Stimulated activated naive B cell treated with anti-CD40 and anti-IgM and Interleukin-4, amounts not matched to agents 10 μg/mL and 1 μg/mL and 100 μg/mL, for 72 hours (primary cell): ENCODE results near the gene OBSL1.

ENCODE experiments used
- ATAC-seq, 2 donors: fragments of 150-1000 bp; cut with Tn5 transposase; replicated peaks; 2 replicates each; pipeline ENCODE4 v1.10.0; 2021; ENCODE audit warnings: moderate library complexity in 1 of 2
- DNase-seq: peaks from one replicate; pipeline ENCODE4 v3.0.0; 2021
- H3K27ac Mint-ChIP-seq: one replicate; pipeline ENCODE4 v1.8.0; 2022; ENCODE audit warnings: mild to moderate bottlenecking, mixed read lengths
- H3K27me3 Mint-ChIP-seq, 2 donors: one replicate each; pipeline ENCODE4 v1.8.0; 2022; ENCODE audit warnings: mixed read lengths in 2 of 2
- H3K36me3 Mint-ChIP-seq, 2 donors: one replicate each; pipeline ENCODE4 v1.8.0; 2022; ENCODE audit warnings: mixed read lengths in 2 of 2, mild to moderate bottlenecking in 1 of 2
- H3K4me1 Mint-ChIP-seq, 2 donors: one replicate each; pipeline ENCODE4 v1.8.0; 2022; ENCODE audit warnings: mixed read lengths in 2 of 2, mild to moderate bottlenecking in 1 of 2
- H3K4me3 Mint-ChIP-seq, 2 donors: one replicate each; pipeline ENCODE4 v1.8.0; 2022; ENCODE audit warnings: mild to moderate bottlenecking in 2 of 2, mixed read lengths in 2 of 2, moderate library complexity in 1 of 2
- H3K9me3 Mint-ChIP-seq, 2 donors: one replicate each; pipeline ENCODE4 v1.8.0; 2022; ENCODE audit warnings: mixed read lengths in 2 of 2, mild to moderate bottlenecking in 1 of 2

The OBSL1 gene

GRCh38 chr2:219516888-219517287, 54.5 kb downstream of the OBSL1 start:
- Mint-ChIP-seq H3K36me3 (peaks cover 0 to 2% of the 10 kb centered on the region in 2 donors), H3K4me3 (no peak overlapping the region), H3K27ac (no peak overlapping the region), H3K4me1 (peaks cover 21 to 28% of the 10 kb centered on the region in 2 donors), H3K9me3 (no peaks in the 10 kb centered on the region), H3K27me3 (peaks cover 88 to 95% of the 10 kb centered on the region in 2 donors)
- ATAC-seq: no peak
- DNase-seq: no peak

DNA sequence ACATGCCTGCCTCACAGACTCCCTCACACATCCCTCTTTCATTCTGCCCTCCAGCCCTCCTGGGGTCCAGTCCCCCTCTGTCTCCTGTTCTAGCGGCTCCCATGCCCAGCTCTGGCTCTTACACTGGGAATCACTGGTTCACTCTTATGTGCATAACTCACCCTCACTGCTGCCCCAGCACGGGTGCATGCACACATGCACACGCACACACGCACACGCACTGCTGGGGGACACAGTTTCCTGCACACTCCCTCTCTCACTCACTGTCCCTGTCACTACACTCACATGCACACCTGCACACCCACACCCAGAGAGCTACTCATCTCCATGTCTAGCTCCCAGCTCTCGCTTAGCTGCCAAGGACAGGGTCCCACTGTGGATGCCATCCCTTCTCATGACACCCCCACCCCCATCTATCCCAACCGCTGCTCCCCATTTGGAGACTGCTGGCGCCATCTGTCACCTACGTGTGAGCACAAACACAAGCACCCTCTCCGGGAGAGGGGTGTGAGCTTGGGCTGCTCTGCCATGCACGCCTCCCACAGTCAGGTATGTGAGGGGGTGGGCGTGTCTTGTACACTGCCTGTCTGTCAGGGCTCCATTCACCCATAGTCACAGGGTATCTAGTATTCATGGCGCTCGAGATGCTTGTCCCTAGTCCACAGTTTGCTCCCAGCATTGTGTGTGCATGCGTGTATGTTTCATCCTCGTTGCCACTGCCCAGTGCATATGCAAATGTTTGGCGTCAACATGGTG, 55.3 kb downstream of the OBSL1 start:
- ATAC-seq (no peak), DNase-seq (no peak)
- Mint-ChIP-seq H3K4me1 (peaks cover 17 to 22% of the 10 kb centered on the region in 2 donors), H3K27me3 (peaks cover 88 to 95% of the 10 kb centered on the region in 2 donors), H3K27ac (no peak overlapping the region), H3K36me3 (peaks cover 2 to 3% of the 10 kb centered on the region in 2 donors), H3K9me3 (no peaks in the 10 kb centered on the region), H3K4me3 (no peak overlapping the region)

DNA sequence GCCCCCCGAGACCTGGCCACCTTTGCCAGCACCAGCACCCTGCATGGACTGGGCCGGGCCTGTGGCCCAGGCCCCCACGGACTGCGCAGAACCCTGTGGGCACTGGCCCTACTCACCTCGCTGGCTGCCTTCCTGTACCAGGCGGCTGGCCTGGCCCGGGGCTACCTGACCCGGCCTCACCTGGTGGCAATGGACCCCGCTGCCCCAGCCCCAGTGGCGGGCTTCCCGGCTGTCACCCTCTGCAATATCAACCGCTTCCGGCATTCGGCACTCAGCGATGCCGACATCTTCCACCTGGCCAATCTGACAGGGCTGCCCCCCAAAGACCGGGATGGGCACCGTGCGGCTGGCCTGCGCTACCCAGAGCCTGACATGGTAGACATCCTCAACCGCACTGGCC, 56.5 kb downstream of the OBSL1 start:
- no peak for ATAC-seq
- Mint-ChIP-seq H3K4me3 (no peak overlapping the region), H3K36me3 (peaks cover 2 to 3% of the 10 kb centered on the region in 2 donors), H3K27ac (no peak overlapping the region), H3K27me3 (peaks cover 90 to 95% of the 10 kb centered on the region in 2 donors), H3K9me3 (no peaks in the 10 kb centered on the region), H3K4me1 (peaks cover 28 to 34% of the 10 kb centered on the region in 2 donors)
- no peak for DNase-seq

DNA sequence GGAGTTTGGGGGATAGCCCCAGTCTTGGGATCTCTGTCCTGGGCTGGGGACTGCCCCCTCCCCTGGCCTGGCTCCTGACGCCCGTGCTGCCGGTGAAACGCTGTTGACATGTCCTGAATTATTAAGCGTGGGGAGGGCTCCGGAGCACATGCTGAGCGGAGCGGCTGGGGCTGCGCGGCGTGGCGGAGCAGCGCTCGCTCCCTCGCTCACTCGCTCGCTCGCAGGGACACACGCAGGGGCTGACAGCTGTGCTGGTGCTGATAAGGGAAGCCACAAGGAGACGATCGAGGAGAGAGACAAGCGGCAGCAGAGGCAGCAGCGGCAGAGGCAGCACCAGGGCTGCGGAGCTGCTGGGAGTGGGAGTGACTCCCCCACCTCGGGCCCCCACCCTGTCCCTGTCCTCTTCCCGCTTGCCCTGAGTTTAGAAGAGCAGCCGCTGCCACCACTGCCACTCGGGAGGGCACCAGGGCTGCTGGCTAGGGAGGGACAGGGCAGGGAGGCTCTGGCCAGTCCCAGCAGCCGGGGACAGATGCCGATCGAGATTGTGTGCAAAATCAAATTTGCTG, 57.1 kb downstream of the OBSL1 start, which contains the start of gene ASIC4:
ASIC4 (plus strand) TSS at position 287 of the 566 bp plus-strand sequence; CDS start at position 530, 243 bp downstream.
- no peak within 1 kb of the TSS for H3K27ac Mint-ChIP-seq
- no peaks in the 10 kb centered on the region for H3K9me3 Mint-ChIP-seq
- ATAC-seq (no peak), DNase-seq (no peak)
- H3K4me1 Mint-ChIP-seq: peaks cover 33 to 40% of the 10 kb centered on the region in 2 donors
- peaks cover 90 to 96% of the 10 kb centered on the region in 2 donors for H3K27me3 Mint-ChIP-seq
- H3K4me3 Mint-ChIP-seq: no peak within 1 kb of the TSS
- H3K36me3 Mint-ChIP-seq: peaks cover 2 to 7% of the 10 kb centered on the region in 2 donors

- no peaks in the 10 kb centered on the region for H3K9me3 Mint-ChIP-seq
- H3K36me3 Mint-ChIP-seq: peaks cover 2 to 7% of the 10 kb centered on the region in 2 donors
- peaks cover 88 to 95% of the 10 kb centered on the region in 2 donors for H3K27me3 Mint-ChIP-seq
- no peak overlapping the region for H3K4me3 Mint-ChIP-seq
- ATAC-seq: no peak
- H3K27ac Mint-ChIP-seq: no peak overlapping the region
- no peak for DNase-seq
- peaks cover 33 to 42% of the 10 kb centered on the region in 2 donors for H3K4me1 Mint-ChIP-seq
Measured at GRCh38 chr2:219513787-219514186, 57.6 kb downstream of the OBSL1 start.

- no peaks in the 10 kb centered on the region for H3K9me3 Mint-ChIP-seq
- peaks cover 82 to 93% of the 10 kb centered on the region in 2 donors for H3K27me3 Mint-ChIP-seq
- no peak for ATAC-seq
- H3K36me3 Mint-ChIP-seq: peaks cover 2 to 13% of the 10 kb centered on the region in 2 donors
- H3K4me1 Mint-ChIP-seq: peaks cover 33 to 42% of the 10 kb centered on the region in 2 donors
- no peak for DNase-seq
- H3K4me3 Mint-ChIP-seq: no peak overlapping the region
- H3K27ac Mint-ChIP-seq: no peak overlapping the region
Measured at GRCh38 chr2:219512524-219513216, 58.7 kb downstream of the OBSL1 start.

- H3K27me3 Mint-ChIP-seq: peaks cover 72 to 88% of the 10 kb centered on the region in 2 donors
Measured at GRCh38 chr2:219511547-219512325, 59.6 kb downstream of the OBSL1 start.

GRCh38 chr2:219510512-219511135, 60.7 kb downstream of the OBSL1 start:
- no peak for ATAC-seq
- no peaks in the 10 kb centered on the region for H3K9me3 Mint-ChIP-seq
- H3K27me3 Mint-ChIP-seq: peaks cover 61 to 77% of the 10 kb centered on the region in 2 donors
- peaks cover 33 to 46% of the 10 kb centered on the region in 2 donors for H3K4me1 Mint-ChIP-seq
- H3K27ac Mint-ChIP-seq: no peak overlapping the region
- no peak for DNase-seq
- H3K36me3 Mint-ChIP-seq: peaks cover 19 to 33% of the 10 kb centered on the region in 2 donors
- H3K4me3 Mint-ChIP-seq: peak overlapping the region; percentile 60

More at GRCh38 chr2:219511547-219512325, 59.6 kb downstream of the OBSL1 start:
- Mint-ChIP-seq H3K27ac (no peak overlapping the region), H3K4me3 (no peak overlapping the region), H3K4me1 (peaks cover 33 to 46% of the 10 kb centered on the region in 2 donors), H3K36me3 (peaks cover 10 to 22% of the 10 kb centered on the region in 2 donors), H3K9me3 (no peaks in the 10 kb centered on the region)
- ATAC-seq (no peak), DNase-seq (no peak)

- Mint-ChIP-seq H3K4me3 (peak overlapping the region; percentile 60), H3K36me3 (peaks cover 25 to 40% of the 10 kb centered on the region in 2 donors), H3K4me1 (peaks cover 33 to 46% of the 10 kb centered on the region in 2 donors), H3K9me3 (no peaks in the 10 kb centered on the region), H3K27me3 (peaks cover 55 to 70% of the 10 kb centered on the region in 2 donors), H3K27ac (peak overlapping the region; percentile 27)
- ATAC-seq (peak; percentile 84 to 85), DNase-seq (no peak)
Measured at GRCh38 chr2:219509780-219510511, 61.4 kb downstream of the OBSL1 start.

GRCh38 chr2:219508971-219509779, 62.2 kb downstream of the OBSL1 start:
- Mint-ChIP-seq H3K36me3 (peaks cover 31 to 48% of the 10 kb centered on the region in 2 donors), H3K27ac (peak overlapping the region; percentile 27), H3K27me3 (peaks cover 56 to 63% of the 10 kb centered on the region in 2 donors), H3K4me3 (peak overlapping the region; percentile 60), H3K4me1 (peaks cover 29 to 44% of the 10 kb centered on the region in 2 donors), H3K9me3 (no peaks in the 10 kb centered on the region)
- DNase-seq (no peak), ATAC-seq (peak; percentile 38 to 39)

GRCh38 chr2:219508444-219508734, 63.0 kb downstream of the OBSL1 start:
- Mint-ChIP-seq H3K4me1 (peaks cover 22 to 37% of the 10 kb centered on the region in 2 donors), H3K9me3 (no peaks in the 10 kb centered on the region), H3K36me3 (peaks cover 37 to 54% of the 10 kb centered on the region in 2 donors), H3K27ac (no peak overlapping the region), H3K4me3 (no peak overlapping the region), H3K27me3 (peaks cover 49 to 55% of the 10 kb centered on the region in 2 donors)
- ATAC-seq (no peak), DNase-seq (no peak)

- ATAC-seq: no peak
- Mint-ChIP-seq H3K27me3 (peaks cover 43 to 49% of the 10 kb centered on the region in 2 donors), H3K36me3 (peaks cover 38 to 55% of the 10 kb centered on the region in 2 donors), H3K4me3 (no peak overlapping the region), H3K27ac (no peak overlapping the region), H3K4me1 (peaks cover 18 to 31% of the 10 kb centered on the region in 2 donors), H3K9me3 (no peaks in the 10 kb centered on the region)
- DNase-seq: no peak
Measured at GRCh38 chr2:219507581-219508443, 63.5 kb downstream of the OBSL1 start.
